NB4 (cell line): ENCODE results near the gene UCHL3.

Experiments used
- CTCF ChIP-seq: IDR thresholded peaks from one replicate; pipeline ENCODE4 v1.5.1; 2012; ENCODE audit warnings: low read depth, low read length
- MAX ChIP-seq: IDR thresholded peaks from 2 replicates; pipeline ENCODE4 v1.6.1; 2011; ENCODE audit warnings: low read depth, low read length
- POLR2A ChIP-seq: IDR thresholded peaks from 2 replicates; pipeline ENCODE4 v1.6.1; 2011; ENCODE audit warnings: mild to moderate bottlenecking; ENCODE audit not compliant: insufficient read length; ENCODE audit errors: extremely low read depth

- TF ChIP-seq CTCF = no peak
- TF ChIP-seq POLR2A = no peak
- TF ChIP-seq MAX = no peak
These were observed 15.7 kb upstream of the UCHL3 start for GRCh38 chr13:75533861-75534260.
